SK-N-SH treated with all-trans-retinoic acid at 6 μM for 48 hours (cell line): ENCODE data around the gene PDE1C.

Source experiments
- ATAC-seq: fragments of 200-7000 bp; cut with Tn5 transposase; 3 replicates; pipeline ENCODE4 v1.9.1; 2020; ENCODE audit warnings: mild to moderate bottlenecking, moderate library complexity
- ARNTL ChIP-seq: fragments of 450-650 bp; formaldehyde crosslinking; IDR thresholded peaks from 2 replicates; pipeline ENCODE4 v1.5.0; 2020; ENCODE audit warnings: low read depth, mild to moderate bottlenecking, moderate library complexity, borderline replicate concordance
- CREB5 ChIP-seq: fragments of 250-450 bp; sonication (Bioruptor Pico); IDR thresholded peaks from 2 replicates; pipeline ENCODE4 v1.5.1; 2020; ENCODE audit warnings: low read depth, mild to moderate bottlenecking, moderate library complexity
- ESRRG ChIP-seq: fragments of 250-450 bp; sonication (Bioruptor Pico); IDR thresholded peaks from 2 replicates; pipeline ENCODE4 v1.6.1; 2021; ENCODE audit warnings: mild to moderate bottlenecking
- GLIS3 ChIP-seq: fragments of 250-450 bp; sonication (Bioruptor Pico); IDR thresholded peaks from 2 replicates; pipeline ENCODE4 v1.5.0; 2020; ENCODE audit warnings: mild to moderate bottlenecking, moderate library complexity
- ISL1 ChIP-seq: fragments of 250-450 bp; sonication (Bioruptor Pico); IDR thresholded peaks from 2 replicates; pipeline ENCODE4 v2.1.2; 2022; ENCODE audit warnings: mild to moderate bottlenecking, moderate library complexity
- OSR1 ChIP-seq: fragments of 250-450 bp; sonication (Bioruptor Pico); IDR thresholded peaks from 2 replicates; pipeline ENCODE4 v1.8.0; 2022; ENCODE audit warnings: moderate library complexity, mild to moderate bottlenecking, inconsistent platforms
- PPARA ChIP-seq: fragments of 250-450 bp; sonication (Bioruptor Pico); IDR thresholded peaks from 2 replicates; pipeline ENCODE4 v1.5.0; 2020; ENCODE audit warnings: mild to moderate bottlenecking, borderline replicate concordance
- RARB ChIP-seq: fragments of 250-450 bp; sonication (Bioruptor Pico); IDR thresholded peaks from 2 replicates; pipeline ENCODE4 v1.8.0; 2021; ENCODE audit warnings: mild to moderate bottlenecking, moderate library complexity
- SNAI2 ChIP-seq: fragments of 250-450 bp; sonication (Bioruptor Pico); IDR thresholded peaks from 2 replicates; pipeline ENCODE4 v1.5.0; 2020; ENCODE audit warnings: mild to moderate bottlenecking, moderate library complexity
- TCF4 ChIP-seq: fragments of 250-450 bp; sonication (Bioruptor Pico); IDR thresholded peaks from 2 replicates; pipeline ENCODE4 v1.8.0; 2021; ENCODE audit warnings: mild to moderate bottlenecking, moderate library complexity, borderline replicate concordance
- TOX ChIP-seq: fragments of 250-450 bp; sonication (Bioruptor Pico); IDR thresholded peaks from 2 replicates; pipeline ENCODE4 v1.8.0; 2021; ENCODE audit warnings: mild to moderate bottlenecking, moderate library complexity, borderline replicate concordance
- TSHZ2 ChIP-seq: fragments of 250-450 bp; sonication (Bioruptor Pico); IDR thresholded peaks from 2 replicates; pipeline ENCODE4 v1.5.0; 2020; ENCODE audit warnings: mild to moderate bottlenecking, moderate library complexity
- ZC3H10 ChIP-seq: fragments of 250-450 bp; sonication (Bioruptor Pico); IDR thresholded peaks from 2 replicates; pipeline ENCODE4 v1.5.1; 2021; ENCODE audit warnings: mild to moderate bottlenecking, moderate library complexity
- ZFP3 ChIP-seq: fragments of 250-450 bp; sonication (Bioruptor Pico); IDR thresholded peaks from 2 replicates; pipeline ENCODE4 v1.5.0; 2020; ENCODE audit warnings: mild to moderate bottlenecking, moderate library complexity
- ZFP30 ChIP-seq: fragments of 450-650 bp; formaldehyde crosslinking; IDR thresholded peaks from 2 replicates; pipeline ENCODE4 v1.5.0; 2022; ENCODE audit warnings: mild to moderate bottlenecking, moderate library complexity
- ZNF565 ChIP-seq: fragments of 450-650 bp; formaldehyde crosslinking; conservative IDR thresholded peaks from 2 replicates; pipeline ENCODE4 v1.5.0; 2020; ENCODE audit warnings: low read depth, mild to moderate bottlenecking, moderate library complexity
- ZNF70 ChIP-seq: fragments of 450-650 bp; formaldehyde crosslinking; IDR thresholded peaks from 2 replicates; pipeline ENCODE4 v1.5.0; 2020; ENCODE audit warnings: mild to moderate bottlenecking, moderate library complexity
- ZNF8 ChIP-seq: fragments of 450-650 bp; formaldehyde crosslinking; IDR thresholded peaks from 2 replicates; pipeline ENCODE4 v1.5.0; 2020; ENCODE audit warnings: mild to moderate bottlenecking, moderate library complexity
- TF ChIP-seq, protein P1 (sequence below): fragments of 250-450 bp; sonication (Bioruptor Pico); IDR thresholded peaks from 2 replicates; pipeline ENCODE4 v1.5.1; 2021; ENCODE audit warnings: mild to moderate bottlenecking, moderate library complexity
- TF ChIP-seq, protein P2 (sequence below): fragments of 250-450 bp; sonication (Bioruptor Pico); IDR thresholded peaks from 2 replicates; pipeline ENCODE4 v1.8.0; 2020; ENCODE audit warnings: mild to moderate bottlenecking, moderate library complexity, borderline replicate concordance
- TF ChIP-seq, protein P3 (sequence below): fragments of 250-450 bp; sonication (Bioruptor Pico); IDR thresholded peaks from 2 replicates; pipeline ENCODE4 v1.8.0; 2021; ENCODE audit warnings: low read depth, mild to moderate bottlenecking, moderate library complexity, borderline replicate concordance

Gene PDE1C

GRCh38 chr7:31963569-31964175 lies 106.5 kb downstream of the PDE1C start:
- TF ChIP-seq, protein P1, sequence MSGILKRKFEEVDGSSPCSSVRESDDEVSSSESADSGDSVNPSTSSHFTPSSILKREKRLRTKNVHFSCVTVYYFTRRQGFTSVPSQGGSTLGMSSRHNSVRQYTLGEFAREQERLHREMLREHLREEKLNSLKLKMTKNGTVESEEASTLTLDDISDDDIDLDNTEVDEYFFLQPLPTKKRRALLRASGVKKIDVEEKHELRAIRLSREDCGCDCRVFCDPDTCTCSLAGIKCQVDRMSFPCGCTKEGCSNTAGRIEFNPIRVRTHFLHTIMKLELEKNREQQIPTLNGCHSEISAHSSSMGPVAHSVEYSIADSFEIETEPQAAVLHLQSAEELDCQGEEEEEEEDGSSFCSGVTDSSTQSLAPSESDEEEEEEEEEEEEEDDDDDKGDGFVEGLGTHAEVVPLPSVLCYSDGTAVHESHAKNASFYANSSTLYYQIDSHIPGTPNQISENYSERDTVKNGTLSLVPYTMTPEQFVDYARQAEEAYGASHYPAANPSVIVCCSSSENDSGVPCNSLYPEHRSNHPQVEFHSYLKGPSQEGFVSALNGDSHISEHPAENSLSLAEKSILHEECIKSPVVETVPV (CRISPR knock-in tag): no peak
- TF ChIP-seq TSHZ2 (CRISPR knock-in tag): no peak
- no peak for TF ChIP-seq OSR1 (CRISPR knock-in tag)
- TF ChIP-seq ZFP30 (CRISPR knock-in tag): no peak
- no peak for TF ChIP-seq ARNTL (CRISPR knock-in tag)
- no peak for TF ChIP-seq ISL1 (CRISPR knock-in tag)
- TF ChIP-seq, protein P2, sequence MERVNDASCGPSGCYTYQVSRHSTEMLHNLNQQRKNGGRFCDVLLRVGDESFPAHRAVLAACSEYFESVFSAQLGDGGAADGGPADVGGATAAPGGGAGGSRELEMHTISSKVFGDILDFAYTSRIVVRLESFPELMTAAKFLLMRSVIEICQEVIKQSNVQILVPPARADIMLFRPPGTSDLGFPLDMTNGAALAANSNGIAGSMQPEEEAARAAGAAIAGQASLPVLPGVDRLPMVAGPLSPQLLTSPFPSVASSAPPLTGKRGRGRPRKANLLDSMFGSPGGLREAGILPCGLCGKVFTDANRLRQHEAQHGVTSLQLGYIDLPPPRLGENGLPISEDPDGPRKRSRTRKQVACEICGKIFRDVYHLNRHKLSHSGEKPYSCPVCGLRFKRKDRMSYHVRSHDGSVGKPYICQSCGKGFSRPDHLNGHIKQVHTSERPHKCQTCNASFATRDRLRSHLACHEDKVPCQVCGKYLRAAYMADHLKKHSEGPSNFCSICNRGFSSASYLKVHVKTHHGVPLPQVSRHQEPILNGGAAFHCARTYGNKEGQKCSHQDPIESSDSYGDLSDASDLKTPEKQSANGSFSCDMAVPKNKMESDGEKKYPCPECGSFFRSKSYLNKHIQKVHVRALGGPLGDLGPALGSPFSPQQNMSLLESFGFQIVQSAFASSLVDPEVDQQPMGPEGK (CRISPR knock-in tag): no peak
- TF ChIP-seq ZFP3 (CRISPR knock-in tag): no peak
- no peak for TF ChIP-seq PPARA (CRISPR knock-in tag)
- TF ChIP-seq CREB5 (CRISPR knock-in tag): no peak
- TF ChIP-seq, all 23 proteins: peak for 0
- ATAC-seq: no peak

DNA sequence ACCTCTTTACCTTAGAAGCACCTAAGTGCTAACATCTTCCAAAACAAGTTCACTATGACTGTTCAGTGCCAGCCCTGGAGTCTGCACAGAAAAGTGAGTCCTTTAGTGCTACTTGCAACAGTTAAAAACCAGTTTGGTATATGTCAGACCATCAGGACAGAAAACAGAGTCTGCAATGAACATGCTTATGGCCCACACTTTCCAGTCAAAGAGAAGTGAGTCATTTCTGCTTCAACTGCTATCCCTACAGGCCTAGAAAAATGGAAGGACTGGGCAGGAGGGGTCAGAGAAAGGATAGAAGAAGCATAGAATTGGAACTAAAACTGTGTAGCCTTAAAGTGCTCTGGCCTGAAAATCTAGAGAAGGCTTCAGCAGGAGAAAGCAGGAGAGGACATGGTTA lies 108.0 kb downstream of the PDE1C start:
- no peak for ATAC-seq
- no peak for TF ChIP-seq OSR1 (CRISPR knock-in tag)
- TF ChIP-seq, protein P1 (CRISPR knock-in tag): no peak
- TF ChIP-seq ZFP30 (CRISPR knock-in tag): no peak
- no peak for TF ChIP-seq RARB (CRISPR knock-in tag)
- no peak for TF ChIP-seq TSHZ2 (CRISPR knock-in tag)

DNA sequence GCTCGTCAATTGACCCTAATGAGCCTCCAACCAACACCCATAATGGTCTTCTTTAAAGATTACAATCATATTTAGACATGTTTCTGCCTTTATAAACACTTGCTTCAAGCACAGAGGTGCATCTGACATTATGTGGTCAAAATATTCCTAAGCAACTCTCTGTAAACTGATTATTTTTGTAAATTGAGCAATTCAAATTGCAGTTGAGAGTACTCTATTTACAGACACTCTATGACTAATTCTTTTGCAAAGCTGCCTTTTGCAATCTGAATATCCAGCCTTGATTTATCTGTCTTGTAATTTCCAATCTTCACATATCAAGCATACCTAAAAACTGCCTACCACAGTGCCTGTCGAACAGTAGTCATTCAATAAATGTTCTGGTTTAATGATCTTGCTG lies 112.0 kb downstream of the PDE1C start:
- ATAC-seq: no peak
- TF ChIP-seq, protein P3, sequence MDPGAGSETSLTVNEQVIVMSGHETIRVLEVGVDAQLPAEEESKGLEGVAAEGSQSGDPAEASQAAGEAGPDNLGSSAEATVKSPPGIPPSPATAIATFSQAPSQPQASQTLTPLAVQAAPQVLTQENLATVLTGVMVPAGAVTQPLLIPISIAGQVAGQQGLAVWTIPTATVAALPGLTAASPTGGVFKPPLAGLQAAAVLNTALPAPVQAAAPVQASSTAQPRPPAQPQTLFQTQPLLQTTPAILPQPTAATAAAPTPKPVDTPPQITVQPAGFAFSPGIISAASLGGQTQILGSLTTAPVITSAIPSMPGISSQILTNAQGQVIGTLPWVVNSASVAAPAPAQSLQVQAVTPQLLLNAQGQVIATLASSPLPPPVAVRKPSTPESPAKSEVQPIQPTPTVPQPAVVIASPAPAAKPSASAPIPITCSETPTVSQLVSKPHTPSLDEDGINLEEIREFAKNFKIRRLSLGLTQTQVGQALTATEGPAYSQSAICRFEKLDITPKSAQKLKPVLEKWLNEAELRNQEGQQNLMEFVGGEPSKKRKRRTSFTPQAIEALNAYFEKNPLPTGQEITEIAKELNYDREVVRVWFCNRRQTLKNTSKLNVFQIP: no peak
- no peak for TF ChIP-seq ARNTL (CRISPR knock-in tag)
- TF ChIP-seq TCF4 (CRISPR knock-in tag): no peak
- TF ChIP-seq ESRRG (CRISPR knock-in tag): no peak
- no peak for TF ChIP-seq OSR1 (CRISPR knock-in tag)
- TF ChIP-seq ZC3H10 (CRISPR knock-in tag): no peak
- no peak for TF ChIP-seq GLIS3
- TF ChIP-seq ZFP3 (CRISPR knock-in tag): no peak
- TF ChIP-seq RARB (CRISPR knock-in tag): no peak
- TF ChIP-seq SNAI2 (CRISPR knock-in tag): no peak
- TF ChIP-seq, protein P1 (CRISPR knock-in tag): no peak
- TF ChIP-seq PPARA (CRISPR knock-in tag): no peak
- TF ChIP-seq ZNF565 (CRISPR knock-in tag): no peak
- no peak for TF ChIP-seq ZNF8
- TF ChIP-seq ZFP30 (CRISPR knock-in tag): no peak
- TF ChIP-seq ISL1 (CRISPR knock-in tag): no peak
- TF ChIP-seq TOX: no peak
- TF ChIP-seq ZNF70 (CRISPR knock-in tag): no peak
